ENCODE results near the gene RGS7.

DNA sequence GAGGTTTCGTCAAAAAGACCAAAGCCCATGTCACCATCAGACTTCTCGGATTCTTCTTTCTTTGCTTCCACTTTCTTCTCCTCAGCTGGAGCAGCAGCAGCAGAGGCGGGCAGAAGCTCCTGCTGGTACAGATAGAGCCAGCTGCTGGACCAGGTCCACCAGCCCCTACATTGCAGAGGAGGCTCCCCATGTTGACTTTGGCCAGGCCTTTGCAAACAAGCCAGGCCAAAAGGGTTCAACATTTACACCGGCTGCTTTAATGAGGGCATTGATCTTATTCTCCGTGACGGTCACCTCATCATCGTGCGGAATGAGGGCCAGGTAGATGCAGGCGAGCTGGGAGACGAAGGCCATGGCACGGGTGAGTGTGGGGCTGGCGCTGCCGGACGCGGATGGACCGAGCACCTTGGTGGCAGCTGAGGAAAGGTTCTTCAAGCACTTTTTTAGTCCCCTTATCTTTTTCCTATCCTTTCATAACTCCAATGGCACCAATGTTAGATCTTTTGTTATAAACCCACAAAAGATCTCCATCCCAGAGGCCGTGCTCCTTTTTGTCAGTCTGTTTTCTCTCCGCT is 358.5 kb downstream of the RGS7 start:
- no peak for TF ChIP-seq EZH2 (IDR thresholded peaks at IDR 0.05; ENCODE audit: insufficient read depth, poor library complexity, severe bottlenecking)
- no peak for TF ChIP-seq EZH2phosphoT487 (IDR thresholded peaks at IDR 0.05; ENCODE audit: insufficient read depth, low read depth)

All from GM23248 (cell line).